Activated CD4-positive, alpha-beta T cell treated with anti-CD3 and anti-CD28 coated beads for 36 hours (primary cell): ENCODE measurements around the gene RBM4B. TPM values are rescaled to one million over a fixed set of nuclear protein-coding genes. Genes with fewer than 3 reads are reported as not detected.
A peak's percentile ranks its signal among the peaks of the same experiment; 100 is the strongest.

Source experiments
- ATAC-seq: fragments of 200-7000 bp; cut with Tn5 transposase; one replicate; pipeline ENCODE4 v1.10.0; 2021; ENCODE audit warnings: mild to moderate bottlenecking, moderate library complexity
- CTCF ChIA-PET: fragments of 350-600 bp; sonication (Branson Sonifier 250); formaldehyde crosslinking; loops from one replicate; lab custom pipeline; 2021; ENCODE audit warnings: antibody characterized with exemption; lab: Charles Lee
- POLR2A ChIA-PET: fragments of 350-600 bp; sonication (Branson Sonifier 250); formaldehyde crosslinking; loops from one replicate; lab custom pipeline; 2021; ENCODE audit warnings: antibody characterized with exemption, inconsistent platforms; lab: Charles Lee
- DNase-seq: peaks from one replicate; pipeline ENCODE4 v3.0.0-alpha.2; 2020
- H3K27ac Mint-ChIP-seq: one replicate; pipeline ENCODE4 v1.8.0; 2021; ENCODE audit warnings: mixed read lengths
- H3K27me3 Mint-ChIP-seq: one replicate; pipeline ENCODE4 v1.8.0; 2021; ENCODE audit warnings: mixed read lengths
- H3K36me3 Mint-ChIP-seq: one replicate; pipeline ENCODE4 v1.8.0; 2021; ENCODE audit warnings: low read depth, mixed read lengths
- H3K4me1 Mint-ChIP-seq: one replicate; pipeline ENCODE4 v1.8.0; 2021; ENCODE audit warnings: mixed read lengths
- H3K4me3 Mint-ChIP-seq: one replicate; pipeline ENCODE4 v1.8.0; 2021; ENCODE audit warnings: mild to moderate bottlenecking, moderate library complexity, mixed read lengths
- H3K9me3 Mint-ChIP-seq: one replicate; pipeline ENCODE4 v1.8.0; 2021; ENCODE audit warnings: low read depth, mixed read lengths
- intact Hi-C, 2 experiments: fragments of 100-400 bp; cut with DNase I in 1 of 2; cut with micrococcal nuclease in 1 of 2; formaldehyde crosslinking; loops; one replicate each; pipeline versions ENCODE4 v1.14.2 to v1.15.1; 2022 to 2024; cut with DNase I, micrococcal nuclease
- total RNA-seq, 2 experiments: library from RNA; stranded (reverse); gene quantifications; one replicate each; pipeline ENCODE4 v1.2.3, GENCODE V29; 2021

RBM4B gene
- total RNA-seq, 2 experiments from 2014 or later, result 14.7 to 14.8 TPM

DNA sequence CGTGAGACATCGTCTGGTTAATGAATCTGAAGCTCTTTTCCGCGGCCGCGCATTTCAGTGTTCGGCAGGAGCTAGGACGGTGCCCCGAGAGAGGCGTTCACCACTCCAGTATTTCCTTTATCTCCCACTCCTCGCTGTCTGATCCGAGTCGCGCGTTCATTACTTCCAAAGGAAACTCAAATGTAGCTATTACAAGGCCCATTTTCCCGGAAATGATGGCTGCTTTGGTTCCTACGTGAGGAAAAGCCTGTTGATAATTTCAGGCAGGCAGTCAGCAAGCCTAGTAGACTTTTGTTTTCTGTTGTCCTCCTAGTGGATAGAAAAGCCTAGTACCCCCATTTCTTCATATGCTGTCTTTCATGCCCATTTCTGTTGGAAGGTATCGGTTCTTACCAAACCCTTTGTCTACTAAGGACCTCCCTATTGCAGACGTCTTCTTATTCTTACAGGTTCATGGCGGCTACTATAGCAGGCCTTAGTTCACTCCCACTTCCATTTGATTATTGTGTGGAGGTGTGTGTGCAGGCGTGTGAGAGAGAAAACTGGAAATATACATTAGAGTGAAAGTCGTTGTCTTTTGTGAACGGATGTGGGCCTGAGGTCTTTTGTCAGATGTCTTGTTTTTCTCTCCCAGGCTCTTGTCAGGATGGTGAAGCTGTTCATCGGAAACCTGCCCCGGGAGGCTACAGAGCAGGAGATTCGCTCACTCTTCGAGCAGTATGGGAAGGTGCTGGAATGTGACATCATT lies 38.4 kb downstream of the RBM4B start:
- H3K4me3 Mint-ChIP-seq, result peak overlapping the region; percentile 89
- peak; percentile 4 for ATAC-seq
- no peaks in the 10 kb centered on the region for H3K27me3 Mint-ChIP-seq
- H3K4me1 Mint-ChIP-seq, result peaks cover 72% of the 10 kb centered on the region
- no peaks in the 10 kb centered on the region for H3K9me3 Mint-ChIP-seq
- CTCF ChIA-PET, result interaction anchor here (0.7 to 3.3 kb wide), 9 partner anchors 9 to 104 kb away, joined by 3 to 32 read pairs (median 5); partner anchors contain the start of genes RBM14 and RBM4B
- peak; percentile 27 for DNase-seq
- H3K27ac Mint-ChIP-seq, result peak overlapping the region; percentile 97
- intact Hi-C loops, result loop anchor here (2.0 to 10.0 kb wide), 4 partner anchors 46 to 846 kb away; partner anchors contain the start of genes AIP (in 1 of the 2), CCDC87 (in 1 of the 2), CCS (in 1 of the 2) and KDM2A (in 1 of the 2)
- POLR2A ChIA-PET, result interaction anchor here (0.6 to 4.2 kb wide), 10 partner anchors 8 to 1068 kb away, joined by 3 to 98 read pairs (median 8); partner anchors contain the start of genes CCDC87, CCS, RBM14 and RBM4B
- peaks cover 78% of the 10 kb centered on the region for H3K36me3 Mint-ChIP-seq

DNA sequence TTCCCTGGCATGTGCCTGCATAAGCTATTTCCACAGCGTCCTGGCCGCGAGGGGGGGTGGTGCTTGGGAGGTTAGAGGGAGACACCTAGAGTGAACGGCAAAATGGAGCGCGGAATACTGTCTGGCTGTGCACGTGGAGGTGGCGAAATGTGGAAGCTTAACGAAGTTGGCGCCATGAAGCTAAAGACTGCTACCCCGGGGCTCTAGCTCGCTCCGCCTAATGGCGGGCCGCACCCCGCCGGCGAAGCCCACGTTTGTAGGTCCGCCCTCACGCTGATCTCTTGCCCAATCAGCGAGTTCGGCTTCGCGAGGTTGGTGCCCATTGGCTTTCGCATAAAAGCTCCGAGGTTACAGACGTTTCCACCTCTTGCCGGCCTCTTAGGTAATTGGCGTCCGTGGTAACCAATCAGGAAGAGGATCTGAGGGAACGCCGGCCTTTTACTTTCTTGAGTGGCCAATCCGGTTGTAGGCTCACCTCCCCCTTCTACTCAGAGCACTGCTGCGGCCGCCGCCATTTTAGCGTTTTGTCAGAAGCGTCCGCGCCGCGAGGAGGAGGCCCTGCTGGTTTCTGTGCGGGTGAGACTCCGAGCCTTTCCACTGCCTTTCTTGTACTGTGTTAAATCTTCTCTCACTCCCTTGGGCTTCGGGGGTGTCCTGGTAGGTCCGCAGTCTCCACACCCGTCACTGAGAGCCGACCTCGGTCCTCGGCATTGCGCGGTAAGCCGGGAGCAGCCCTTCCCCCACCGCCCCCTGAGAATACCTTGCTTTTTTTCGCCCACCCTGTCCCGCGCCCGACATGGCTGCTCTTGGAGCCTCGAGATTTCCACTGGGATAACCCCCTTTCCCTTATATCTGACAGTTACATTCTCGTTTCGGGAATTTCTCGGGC lies 39.3 kb downstream of the RBM4B start, which contains the start of gene RBM4:
TSS of gene RBM4 (plus strand) at position 527 of the 889 bp plus-strand sequence. CDS start 1,009 bp downstream, outside the sequence.
- peak within 1 kb of the TSS; percentile 97 for H3K27ac Mint-ChIP-seq
- intact Hi-C loops, result loop anchor here (1.0 to 10.0 kb wide), 16 partner anchors 19 to 846 kb away; partner anchors contain the start of genes CCDC87 (in 2 of the 2), CCS (in 2 of the 2), ACTN3 (in 1 of the 2) and AIP (in 1 of the 2)
- ChIA-PET CTCF (interaction anchor here (0.7 to 3.3 kb wide), 17 partner anchors 8 to 220 kb away, joined by 3 to 32 read pairs (median 4); partner anchors contain the start of genes ACTN3, RBM14 and RBM4B), POLR2A (interaction anchor here (0.6 to 4.2 kb wide), 18 partner anchors 9 to 1067 kb away, joined by 3 to 98 read pairs (median 4); partner anchors contain the start of genes CCDC87, CCS, DPP3 and RBM14)
- H3K36me3 Mint-ChIP-seq, result peaks cover 73% of the 10 kb centered on the region
- ATAC-seq, result peak; percentile 95
- H3K4me3 Mint-ChIP-seq, result peak within 1 kb of the TSS; percentile 89
- H3K4me1 Mint-ChIP-seq, result peaks cover 65% of the 10 kb centered on the region
- H3K27me3 Mint-ChIP-seq, result no peaks in the 10 kb centered on the region
- no peaks in the 10 kb centered on the region for H3K9me3 Mint-ChIP-seq
- DNase-seq, result peak; percentile 97

- POLR2A ChIA-PET, result interaction anchor here (0.6 to 4.2 kb wide), 16 partner anchors 10 to 790 kb away, joined by 3 to 98 read pairs (median 4); partner anchors contain the start of genes CCDC87, CCS, DPP3 and RBM14
- peaks cover 60% of the 10 kb centered on the region for H3K4me1 Mint-ChIP-seq
- H3K27ac Mint-ChIP-seq, result peak overlapping the region; percentile 82
- CTCF ChIA-PET, result interaction anchor here (0.6 to 3.3 kb wide), 13 partner anchors 9 to 220 kb away, joined by 3 to 32 read pairs (median 4); partner anchors contain the start of genes ACTN3, RBM14 and RBM4B
- no peak for ATAC-seq
- H3K27me3 Mint-ChIP-seq, result no peaks in the 10 kb centered on the region
- intact Hi-C loops, result loop anchor here (1.0 to 10.0 kb wide), 16 partner anchors 18 to 847 kb away; partner anchors contain the start of genes CCDC87 (in 2 of the 2), CCS (in 2 of the 2), ACTN3 (in 1 of the 2) and AIP (in 1 of the 2)
- H3K4me3 Mint-ChIP-seq, result peak overlapping the region; percentile 89
- no peak for DNase-seq
- H3K9me3 Mint-ChIP-seq, result no peaks in the 10 kb centered on the region
- H3K36me3 Mint-ChIP-seq, result peaks cover 70% of the 10 kb centered on the region
Observed at GRCh38 chr11:66637557-66638176, 40.0 kb downstream of the RBM4B start.

DNA sequence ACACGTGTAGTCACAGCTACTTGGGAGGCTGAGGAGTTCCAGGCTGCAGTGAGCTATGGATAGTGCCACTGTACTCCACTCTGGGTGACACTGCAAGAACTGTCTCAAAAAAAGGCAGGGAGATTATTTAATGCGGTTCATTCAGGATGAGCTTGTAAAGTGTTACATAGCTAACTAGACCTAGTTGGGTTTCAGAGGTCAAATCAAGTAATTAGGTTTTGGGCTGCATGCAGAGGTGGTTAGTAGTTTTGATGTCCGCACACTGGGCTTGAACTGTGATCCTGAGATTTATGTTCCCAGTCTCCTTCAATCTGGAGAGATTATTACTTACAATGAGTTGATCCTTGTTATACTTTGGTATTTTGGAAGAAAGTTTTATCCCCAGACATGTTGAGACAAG lies 41.3 kb downstream of the RBM4B start:
- H3K4me3 Mint-ChIP-seq, result no peak overlapping the region
- H3K36me3 Mint-ChIP-seq, result peaks cover 66% of the 10 kb centered on the region
- POLR2A ChIA-PET, result interaction anchor here (3.6 to 4.2 kb wide), 2 partner anchors 12 to 42 kb away, joined by 28 to 98 read pairs; partner anchors contain the start of gene RBM4B

DNA sequence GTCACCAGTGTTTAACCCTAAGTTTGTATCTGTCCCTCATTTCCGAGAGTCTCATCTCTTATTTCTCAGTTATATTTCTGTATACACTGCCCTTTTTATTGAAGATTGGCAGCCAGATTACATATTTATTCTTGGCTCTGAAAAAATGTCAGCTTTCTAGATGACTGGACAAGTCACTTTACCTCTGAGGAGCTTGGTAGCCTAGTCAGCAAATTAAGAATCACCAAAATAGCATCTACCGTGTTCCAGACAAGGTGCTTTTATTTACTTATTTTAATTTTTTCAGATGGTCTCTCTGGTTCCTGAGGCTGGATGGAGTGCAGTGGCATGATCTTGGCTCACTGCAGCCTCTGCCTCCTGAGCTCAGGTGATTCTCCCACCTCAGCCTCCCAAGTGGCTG lies 44.7 kb downstream of the RBM4B start:
- H3K36me3 Mint-ChIP-seq, result peaks cover 63% of the 10 kb centered on the region

More for the DNA sequence above, 41.3 kb downstream of the RBM4B start:
- DNase-seq, result no peak
- H3K27me3 Mint-ChIP-seq, result no peaks in the 10 kb centered on the region
- no peaks in the 10 kb centered on the region for H3K9me3 Mint-ChIP-seq
- ATAC-seq, result no peak
- CTCF ChIA-PET, result interaction anchor here (1.1 to 3.3 kb wide), 3 partner anchors 8 to 14 kb away, joined by 3 to 32 read pairs (median 4); no protein-coding TSS in a partner anchor
- intact Hi-C loops, result loop anchor here in 1 of 2 experiments (5.0 to 10.0 kb wide), 2 partner anchors 481 to 848 kb away; partner anchors contain the start of genes AIP and KDM2A
- H3K4me1 Mint-ChIP-seq, result peaks cover 54% of the 10 kb centered on the region
- peak overlapping the region; percentile 60 for H3K27ac Mint-ChIP-seq

GRCh38 chr11:66631883-66632282 lies 45.8 kb downstream of the RBM4B start:
- Mint-ChIP-seq H3K9me3 (no peaks in the 10 kb centered on the region), H3K36me3 (peaks cover 64% of the 10 kb centered on the region), H3K27me3 (no peaks in the 10 kb centered on the region), H3K4me1 (peaks cover 43% of the 10 kb centered on the region), H3K27ac (peak overlapping the region; percentile 69), H3K4me3 (no peak overlapping the region)
- ChIA-PET POLR2A (interaction anchor here (1.5 to 1.7 kb wide), 2 partner anchors 9 to 10 kb away, joined by 6 to 8 read pairs; no protein-coding TSS in a partner anchor), CTCF (interaction anchor here (1.3 kb wide), 1 partner anchor 8 kb away, joined by 3 read pairs; no protein-coding TSS in a partner anchor)
- ATAC-seq (no peak), DNase-seq (no peak)
- intact Hi-C loops, result loop anchor here in 1 of 2 experiments (10.0 kb wide), 1 partner anchor 853 kb away; the partner anchor contains the start of gene AIP

More for the DNA sequence above, 44.7 kb downstream of the RBM4B start:
- Mint-ChIP-seq H3K27me3 (no peaks in the 10 kb centered on the region), H3K27ac (no peak overlapping the region), H3K4me1 (peaks cover 47% of the 10 kb centered on the region), H3K9me3 (no peaks in the 10 kb centered on the region), H3K4me3 (no peak overlapping the region)
- ATAC-seq, result no peak
- DNase-seq, result no peak
- CTCF ChIA-PET, result interaction anchor here (0.7 to 1.9 kb wide), 3 partner anchors 9 to 55 kb away, joined by 3 to 12 read pairs (median 5); partner anchors contain the start of gene RBM4B
- POLR2A ChIA-PET, result interaction anchor here (0.6 to 1.7 kb wide), 5 partner anchors 9 to 637 kb away, joined by 3 to 8 read pairs (median 5); partner anchors contain the start of gene RBM14
- intact Hi-C loops, result loop anchor here in 1 of 2 experiments (10.0 kb wide), 1 partner anchor 852 kb away; the partner anchor contains the start of gene AIP

- Mint-ChIP-seq H3K27ac (no peak overlapping the region), H3K4me3 (no peak overlapping the region)
Observed at GRCh38 chr11:66629356-66629755, 48.3 kb downstream of the RBM4B start.

GRCh38 chr11:66628061-66628603 lies 49.6 kb downstream of the RBM4B start:
- Mint-ChIP-seq H3K27ac (peak overlapping the region; percentile 8), H3K9me3 (no peaks in the 10 kb centered on the region), H3K36me3 (peaks cover 85% of the 10 kb centered on the region), H3K27me3 (no peaks in the 10 kb centered on the region), H3K4me3 (no peak overlapping the region), H3K4me1 (peaks cover 45% of the 10 kb centered on the region)
- CTCF ChIA-PET, result interaction anchor here (0.7 to 1.4 kb wide), 4 partner anchors 8 to 49 kb away, joined by 3 to 4 read pairs (median 4); partner anchors contain the start of gene RBM4B
- POLR2A ChIA-PET, result interaction anchor here (1.0 to 12.1 kb wide), 4 partner anchors 9 to 49 kb away, joined by 3 to 98 read pairs (median 7); partner anchors contain the start of genes RBM14, RBM4 and RBM4B
- ATAC-seq, result no peak
- intact Hi-C loops, result no loop called here
- no peak for DNase-seq

More at GRCh38 chr11:66629356-66629755, 48.3 kb downstream of the RBM4B start:
- no peak for ATAC-seq
- ChIA-PET POLR2A (interaction anchor here (0.6 to 12.1 kb wide), 5 partner anchors 9 to 60 kb away, joined by 3 to 98 read pairs (median 3); partner anchors contain the start of genes RBM4 and RBM4B), CTCF (interaction anchor here (1.2 to 1.4 kb wide), 2 partner anchors 8 to 48 kb away, joined by 3 to 4 read pairs; partner anchors contain the start of gene RBM4B)
- Mint-ChIP-seq H3K36me3 (peaks cover 79% of the 10 kb centered on the region), H3K4me1 (peaks cover 37% of the 10 kb centered on the region), H3K9me3 (no peaks in the 10 kb centered on the region), H3K27me3 (no peaks in the 10 kb centered on the region)
- intact Hi-C loops, result no loop called here
- DNase-seq, result no peak

GRCh38 chr11:66626926-66627325 lies 50.8 kb downstream of the RBM4B start:
- intact Hi-C loops, result no loop called here
- Mint-ChIP-seq H3K36me3 (peaks cover 89% of the 10 kb centered on the region), H3K9me3 (no peaks in the 10 kb centered on the region), H3K27me3 (no peaks in the 10 kb centered on the region), H3K4me1 (peaks cover 51% of the 10 kb centered on the region), H3K4me3 (no peak overlapping the region), H3K27ac (no peak overlapping the region)
- ATAC-seq, result no peak
- CTCF ChIA-PET, result interaction anchor here (1.2 kb wide), 1 partner anchor 9 kb away, joined by 3 read pairs; no protein-coding TSS in a partner anchor
- DNase-seq, result no peak
- POLR2A ChIA-PET, result interaction anchor here (0.7 to 12.1 kb wide), 6 partner anchors 8 to 50 kb away, joined by 4 to 98 read pairs (median 5); partner anchors contain the start of genes RBM14, RBM4 and RBM4B
